Caco-2 (cell line): ENCODE measurements around the gene PDE1C. TPM values are rescaled to one million over a fixed set of nuclear protein-coding genes. Genes with fewer than 3 reads are reported as not detected.

ENCODE experiments used
- BruUV-seq: library from RNA; stranded (reverse); fragments of 400-500 nt; replicated peaks from 2 replicates; lab custom pipeline; 2021; lab: Mats Ljungman, UMichigan
- CTCF ChIA-PET: fragments of 300-600 bp; sonication (Branson Sonifier 250); formaldehyde crosslinking; loops from one replicate; lab custom pipeline; 2022; ENCODE audit warnings: antibody characterized with exemption; lab: Charles Lee
- POLR2A ChIA-PET: fragments of 300-600 bp; sonication (Branson Sonifier 250); formaldehyde crosslinking; loops from one replicate; lab custom pipeline; 2022; ENCODE audit warnings: antibody characterized with exemption; lab: Charles Lee
- DNase-seq, 2 experiments: peaks; one replicate each; pipeline versions ENCODE4 v3.0.0 to v3.0.0-alpha.2; 2020 to 2022
- H3K27me3 ChIP-seq: replicated peaks from 2 replicates; pipeline ENCODE4 v1.6.0; 2011; ENCODE audit warnings: low read length; ENCODE audit not compliant: control insufficient read depth, insufficient read depth
- H3K36me3 ChIP-seq: 2 replicates; pipeline ENCODE4 v1.5.1; 2011; ENCODE audit warnings: low read length; ENCODE audit not compliant: control insufficient read depth, insufficient read depth
- H3K4me1 ChIP-seq: fragments of 250-450 bp; sonication (Bioruptor Pico); 2 replicates; pipeline ENCODE4 v1.5.1; 2020; ENCODE audit warnings: mild to moderate bottlenecking
- H3K4me3 ChIP-seq: 2 replicates; pipeline ENCODE4 v1.5.1; 2011; ENCODE audit warnings: low read depth, mild to moderate bottlenecking, control low read depth, low read length
- H3K9me3 ChIP-seq: fragments of 250-450 bp; sonication (Bioruptor Pico); 2 replicates; pipeline ENCODE4 v1.5.1; 2020; ENCODE audit warnings: mild to moderate bottlenecking, moderate library complexity
- H3K27ac Mint-ChIP-seq: one replicate; pipeline ENCODE4 v1.8.0; 2022; ENCODE audit warnings: mixed read lengths; ENCODE audit not compliant: unreplicated experiment
- H3K27me3 Mint-ChIP-seq: one replicate; pipeline ENCODE4 v1.8.0; 2022; ENCODE audit warnings: mixed read lengths; ENCODE audit not compliant: insufficient read depth, unreplicated experiment
- H3K36me3 Mint-ChIP-seq: one replicate; pipeline ENCODE4 v1.8.0; 2022; ENCODE audit warnings: mild to moderate bottlenecking, mixed read lengths; ENCODE audit not compliant: insufficient read depth, unreplicated experiment
- H3K4me1 Mint-ChIP-seq: one replicate; pipeline ENCODE4 v1.8.0; 2022; ENCODE audit warnings: low read depth, mixed read lengths; ENCODE audit not compliant: unreplicated experiment
- H3K4me3 Mint-ChIP-seq: one replicate; pipeline ENCODE4 v1.8.0; 2022; ENCODE audit warnings: mild to moderate bottlenecking, moderate library complexity, mixed read lengths; ENCODE audit not compliant: unreplicated experiment
- H3K9me3 Mint-ChIP-seq: one replicate; pipeline ENCODE4 v1.8.0; 2022; ENCODE audit warnings: mixed read lengths; ENCODE audit not compliant: unreplicated experiment
- CTCF ChIP-seq, 2 experiments: fragments of 200-600 bp in 1 of 2; IDR thresholded peaks; 1 replicate in 1 of 2; 2 replicates in 1 of 2; pipeline versions ENCODE4 v1.5.1 to v1.8.0; 2011 to 2022; ENCODE audit warnings: antibody characterized with exemption in 1 of 2, control low read depth in 1 of 2, inconsistent platforms in 1 of 2, low read depth in 1 of 2, low read length in 1 of 2, mild to moderate bottlenecking in 1 of 2, moderate library complexity in 1 of 2; ENCODE audit not compliant: insufficient read depth in 1 of 2, severe bottlenecking in 1 of 2, unreplicated experiment in 1 of 2
- intact Hi-C: fragments of 100-400 bp; cut with micrococcal nuclease; formaldehyde crosslinking; loops from one replicate; pipeline ENCODE4 v1.10.0; 2022; ENCODE audit not compliant: unreplicated experiment
- total RNA-seq: library from RNA; stranded (reverse); gene quantifications from 2 replicates; pipeline ENCODE4 v1.2.3, GENCODE V29; 2022

PDE1C gene
- total RNA-seq, 1 experiment from 2014 or later, result not detected

- TF ChIP-seq CTCF (IDR thresholded peaks at IDR 0.05; ENCODE audit: insufficient read depth in 1 of 2, low read depth in 1 of 2, low read length in 1 of 2, severe bottlenecking in 1 of 2, unreplicated experiment in 1 of 2), result no peak
- H3K4me1 Mint-ChIP-seq, result no peaks in the 10 kb centered on the region
- H3K4me3 Mint-ChIP-seq, result no peak overlapping the region
- DNase-seq, result no peak
- peaks cover 4% of the 10 kb centered on the region for H3K4me1 ChIP-seq
- no TSS peak for BruUV-seq
- no peaks in the 10 kb centered on the region; the same call in 1 of the 2 replicates for H3K27me3 ChIP-seq
- H3K9me3 ChIP-seq, result peaks cover 3% of the 10 kb centered on the region; the same call in 1 of the 2 replicates
- H3K4me3 ChIP-seq, result no peak overlapping the region
- H3K36me3 ChIP-seq, result no peaks in the 10 kb centered on the region
- H3K36me3 Mint-ChIP-seq, result no peaks in the 10 kb centered on the region
- intact Hi-C loops, result no loop called here
- peaks cover 15% of the 10 kb centered on the region for H3K9me3 Mint-ChIP-seq
- ChIA-PET CTCF (no interaction called here), POLR2A (no interaction called here)
- no peak overlapping the region for H3K27ac Mint-ChIP-seq
- H3K27me3 Mint-ChIP-seq, result peaks cover 3% of the 10 kb centered on the region
These were observed 38.0 kb downstream of the PDE1C start for GRCh38 chr7:32032211-32032610.

- CTCF ChIA-PET, result no interaction called here
- BruUV-seq, result no TSS peak
- POLR2A ChIA-PET, result no interaction called here
These were observed 39.1 kb downstream of the PDE1C start for GRCh38 chr7:32030904-32031692.

GRCh38 chr7:32026083-32026425, 44.2 kb downstream of the PDE1C start:
- H3K27me3 Mint-ChIP-seq, result peaks cover 5% of the 10 kb centered on the region
- no peak for DNase-seq
- Histone ChIP-seq H3K27me3 (no peaks in the 10 kb centered on the region), H3K36me3 (no peaks in the 10 kb centered on the region), H3K4me1 (no peaks in the 10 kb centered on the region), H3K9me3 (no peaks in the 10 kb centered on the region), H3K4me3 (no peak overlapping the region)
- no peak for TF ChIP-seq CTCF (IDR thresholded peaks at IDR 0.05; ENCODE audit: insufficient read depth in 1 of 2, low read depth in 1 of 2, low read length in 1 of 2, severe bottlenecking in 1 of 2, unreplicated experiment in 1 of 2)
- POLR2A ChIA-PET, result no interaction called here
- H3K4me3 Mint-ChIP-seq, result no peak overlapping the region
- BruUV-seq, result no TSS peak
- no peaks in the 10 kb centered on the region for H3K4me1 Mint-ChIP-seq
- no peak overlapping the region for H3K27ac Mint-ChIP-seq
- no peaks in the 10 kb centered on the region for H3K36me3 Mint-ChIP-seq
- no peaks in the 10 kb centered on the region for H3K9me3 Mint-ChIP-seq
- intact Hi-C loops, result no loop called here
- CTCF ChIA-PET, result no interaction called here

More at GRCh38 chr7:32030904-32031692, 39.1 kb downstream of the PDE1C start:
- Mint-ChIP-seq H3K4me1 (no peaks in the 10 kb centered on the region), H3K27ac (no peak overlapping the region), H3K4me3 (no peak overlapping the region), H3K27me3 (peaks cover under 1% of the 10 kb centered on the region), H3K9me3 (peaks cover 15% of the 10 kb centered on the region), H3K36me3 (no peaks in the 10 kb centered on the region)
- peaks cover 4% of the 10 kb centered on the region for H3K4me1 ChIP-seq
- H3K36me3 ChIP-seq, result no peaks in the 10 kb centered on the region
- H3K27me3 ChIP-seq, result no peaks in the 10 kb centered on the region
- DNase-seq, result no peak
- intact Hi-C loops, result no loop called here
- H3K4me3 ChIP-seq, result no peak overlapping the region
- H3K9me3 ChIP-seq, result peaks cover 3% of the 10 kb centered on the region; the same call in 1 of the 2 replicates
- no peak for TF ChIP-seq CTCF (IDR thresholded peaks at IDR 0.05; ENCODE audit: insufficient read depth in 1 of 2, low read depth in 1 of 2, low read length in 1 of 2, severe bottlenecking in 1 of 2, unreplicated experiment in 1 of 2)
